ENCODE results near the gene CHCHD6.

Gene CHCHD6

GRCh38 chr3:126952983-126953660, 249.1 kb downstream of the CHCHD6 start:
- TF ChIP-seq CTCF (conservative IDR thresholded peaks at IDR 0.05; ENCODE audit: low read length): no peak
- DNase-seq (ENCODE audit: low read depth): no peak
- H3K4me3 ChIP-seq (ENCODE audit: low read length): no peak overlapping the region

GRCh38 chr3:126954141-126954842, 250.3 kb downstream of the CHCHD6 start:
- no peak overlapping the region for H3K4me3 ChIP-seq (ENCODE audit: low read length)
- TF ChIP-seq CTCF (conservative IDR thresholded peaks at IDR 0.05; ENCODE audit: low read length): no peak

GRCh38 chr3:126955004-126955790, 251.2 kb downstream of the CHCHD6 start:
- DNase-seq (ENCODE audit: low read depth): no peak
- H3K4me3 ChIP-seq (ENCODE audit: low read length): no peak overlapping the region
- TF ChIP-seq CTCF (conservative IDR thresholded peaks at IDR 0.05; ENCODE audit: low read length): no peak

More at GRCh38 chr3:126954141-126954842, 250.3 kb downstream of the CHCHD6 start:
- DNase-seq (ENCODE audit: low read depth): no peak

- no peak for DNase-seq (ENCODE audit: low read depth)
- no peak for TF ChIP-seq CTCF (conservative IDR thresholded peaks at IDR 0.05; ENCODE audit: low read length)
These were observed 252.3 kb downstream of the CHCHD6 start for GRCh38 chr3:126956361-126956760.

GRCh38 chr3:126956866-126957650, 253.0 kb downstream of the CHCHD6 start:
- no peak for DNase-seq (ENCODE audit: low read depth)
- no peak overlapping the region for H3K4me3 ChIP-seq (ENCODE audit: low read length)
- TF ChIP-seq CTCF (conservative IDR thresholded peaks at IDR 0.05; ENCODE audit: low read length): no peak

More at GRCh38 chr3:126956361-126956760, 252.3 kb downstream of the CHCHD6 start:
- no peak overlapping the region for H3K4me3 ChIP-seq (ENCODE audit: low read length)

GRCh38 chr3:126957776-126958637, 254.0 kb downstream of the CHCHD6 start:
- no peak overlapping the region for H3K4me3 ChIP-seq (ENCODE audit: low read length)
- no peak for DNase-seq (ENCODE audit: low read depth)
- TF ChIP-seq CTCF (conservative IDR thresholded peaks at IDR 0.05; ENCODE audit: low read length): no peak
